NT2/D1 (cell line): ENCODE results near the gene RPS6KC1.
"Not testable (repeated sequence)": the region's sequence is repeated elsewhere in the genome, so short reads cannot be mapped to it uniquely, and the experiment has no call there.

Experiments
- DNase-seq: peaks from one replicate; pipeline ENCODE4 v3.0.0-alpha.2; 2011; ENCODE audit warnings: low read depth, low spot score
- H3K27me3 ChIP-seq: 2 replicates; pipeline ENCODE4 v1.6.0; 2011; ENCODE audit warnings: mild to moderate bottlenecking; ENCODE audit not compliant: insufficient read length, insufficient read depth
- H3K36me3 ChIP-seq: 2 replicates; pipeline ENCODE4 v1.6.1; 2011; ENCODE audit warnings: mild to moderate bottlenecking, low read length, mixed read lengths; ENCODE audit not compliant: insufficient read depth, insufficient read length
- H3K4me1 ChIP-seq: 2 replicates; pipeline ENCODE4 v1.5.1; 2011; ENCODE audit not compliant: insufficient read depth, insufficient read length
- H3K4me3 ChIP-seq: 2 replicates; pipeline ENCODE4 v1.5.1; 2011; ENCODE audit warnings: low read depth; ENCODE audit not compliant: insufficient read length
- H3K9ac ChIP-seq: 2 replicates; pipeline ENCODE4 v1.6.0; 2011; ENCODE audit warnings: low read depth; ENCODE audit not compliant: insufficient read length
- H3K9me3 ChIP-seq: 2 replicates; pipeline ENCODE4 v1.5.1; 2011; ENCODE audit warnings: mild to moderate bottlenecking, low read length; ENCODE audit not compliant: insufficient read depth
- SUZ12 ChIP-seq: IDR thresholded peaks from 2 replicates; pipeline ENCODE4 v1.6.1; 2011; ENCODE audit not compliant: insufficient read length, insufficient read depth; ENCODE audit errors: extremely low read depth
- YY1 ChIP-seq: IDR thresholded peaks from 2 replicates; pipeline ENCODE4 v1.6.1; 2011; ENCODE audit not compliant: insufficient read length, insufficient read depth
- ZNF274 ChIP-seq: IDR thresholded peaks from 2 replicates; pipeline ENCODE4 v1.6.1; 2011; ENCODE audit warnings: mild to moderate bottlenecking, low read depth, low read length

Gene RPS6KC1

DNA sequence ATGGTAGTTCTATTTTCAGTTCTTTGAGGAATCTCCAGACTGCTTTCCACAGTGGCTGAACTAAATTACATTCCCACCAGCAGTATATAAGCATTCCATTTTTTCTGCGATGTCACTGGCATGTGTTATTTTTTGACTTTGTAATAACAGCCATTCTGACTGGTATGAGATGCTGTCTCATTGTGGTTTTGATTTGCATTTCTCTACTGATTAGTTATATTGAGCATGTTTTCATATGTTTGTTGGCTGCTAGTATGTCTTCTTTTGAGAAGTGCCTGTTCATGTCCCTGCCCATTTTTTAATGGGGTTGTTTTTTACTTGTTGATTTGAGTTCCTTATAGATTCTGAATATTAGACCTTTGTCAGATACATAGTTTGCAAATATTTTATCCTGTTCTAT is 87.9 kb downstream of the RPS6KC1 start:
- H3K9me3 ChIP-seq: peaks cover 11% of the 10 kb centered on the region; the same call in 1 of the 2 replicates
- no peak overlapping the region for H3K4me3 ChIP-seq
- H3K36me3 ChIP-seq: peaks cover 4% of the 10 kb centered on the region
- no peak overlapping the region for H3K9ac ChIP-seq
- no peaks in the 10 kb centered on the region for H3K4me1 ChIP-seq
- no peak for DNase-seq
- H3K27me3 ChIP-seq: no peaks in the 10 kb centered on the region
- TF ChIP-seq SUZ12: no peak
- TF ChIP-seq YY1: no peak
- no peak for TF ChIP-seq ZNF274

DNA sequence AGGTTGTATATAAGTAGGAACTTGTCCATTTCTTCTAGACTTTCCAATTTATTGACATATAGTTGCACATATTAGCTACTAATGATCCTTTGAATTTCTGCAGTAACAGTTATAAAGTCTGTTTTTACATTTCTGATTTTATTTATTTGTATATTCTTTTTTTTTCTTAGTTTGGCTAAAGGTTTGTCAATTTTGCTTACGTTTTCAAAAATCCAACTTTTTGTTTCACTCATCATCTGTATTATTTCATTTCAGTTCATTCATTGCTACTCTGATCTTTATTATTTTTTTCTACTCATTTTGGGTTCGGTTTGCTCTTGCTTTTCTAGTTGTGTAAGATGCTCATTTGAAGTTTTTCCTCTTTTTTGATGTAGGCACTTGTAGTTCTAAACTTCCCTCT is 97.9 kb downstream of the RPS6KC1 start:
- H3K9ac ChIP-seq: no peak overlapping the region
- no peaks in the 10 kb centered on the region for H3K27me3 ChIP-seq
- no peak for DNase-seq
- TF ChIP-seq SUZ12: no peak
- TF ChIP-seq ZNF274: no peak
- H3K9me3 ChIP-seq: peaks cover 24% of the 10 kb centered on the region
- H3K4me1 ChIP-seq: no peaks in the 10 kb centered on the region
- peaks cover 5% of the 10 kb centered on the region for H3K36me3 ChIP-seq
- no peak overlapping the region for H3K4me3 ChIP-seq

DNA sequence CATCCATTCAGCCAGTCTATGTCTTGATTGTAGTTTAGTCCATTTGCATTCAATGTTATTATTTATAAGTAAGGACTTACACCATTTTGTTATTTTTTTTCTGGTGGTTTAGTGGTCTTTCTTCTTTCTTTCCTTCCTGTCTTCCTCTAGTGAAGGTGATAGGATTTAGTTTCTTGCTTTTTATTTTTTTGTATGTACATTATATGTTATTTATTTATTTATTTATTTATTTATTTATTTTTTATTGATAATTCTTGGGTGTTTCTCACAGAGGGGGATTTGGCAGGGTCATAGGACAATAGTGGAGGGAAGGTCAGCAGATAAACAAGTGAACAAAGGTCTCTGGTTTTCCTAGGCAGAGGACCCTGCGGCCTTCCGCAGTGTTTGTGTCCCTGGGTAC is 99.0 kb downstream of the RPS6KC1 start:
- not testable (repeated sequence) for H3K27me3 ChIP-seq, H3K9ac ChIP-seq, H3K36me3 ChIP-seq, H3K4me3 ChIP-seq, H3K4me1 ChIP-seq, DNase-seq
- H3K9me3 ChIP-seq: peaks cover 26% of the 10 kb centered on the region

DNA sequence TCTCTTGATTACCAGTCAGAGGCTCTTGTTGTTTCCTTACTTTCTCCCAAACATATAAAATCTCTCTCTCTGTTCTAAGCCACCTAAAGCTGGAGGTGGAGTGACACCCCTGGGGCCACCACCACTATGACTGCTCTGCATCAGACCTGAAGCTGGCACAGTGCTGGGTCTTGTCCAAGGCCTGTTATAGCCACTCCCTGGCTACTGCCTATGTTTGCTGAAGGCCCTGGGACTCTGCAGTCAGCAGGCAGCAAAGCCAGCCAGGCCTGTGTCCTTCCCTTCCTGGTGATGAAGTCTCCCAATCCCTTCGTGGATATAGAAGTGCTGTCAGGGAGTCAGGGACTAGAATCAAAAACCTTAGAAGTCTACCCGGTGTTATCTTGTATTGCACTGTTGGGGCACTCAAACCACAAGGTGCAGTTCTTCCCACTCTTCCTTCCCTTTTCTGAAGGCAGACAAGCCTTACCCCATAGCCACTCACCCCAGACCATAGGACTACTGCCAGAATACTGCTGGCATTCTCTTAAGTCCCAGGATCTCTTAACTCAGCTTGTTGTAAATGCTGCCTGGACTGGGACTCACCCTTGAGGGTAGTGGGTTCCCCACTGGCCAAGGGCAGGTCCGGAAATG is 103.1 kb downstream of the RPS6KC1 start:
- no peak overlapping the region for H3K4me3 ChIP-seq
- peaks cover 19% of the 10 kb centered on the region for H3K9me3 ChIP-seq
- H3K9ac ChIP-seq: no peak overlapping the region
- TF ChIP-seq SUZ12 (no peak), YY1 (no peak), ZNF274 (no peak)
- H3K36me3 ChIP-seq: no peaks in the 10 kb centered on the region
- no peaks in the 10 kb centered on the region for H3K27me3 ChIP-seq
- DNase-seq: no peak
- H3K4me1 ChIP-seq: no peaks in the 10 kb centered on the region

DNA sequence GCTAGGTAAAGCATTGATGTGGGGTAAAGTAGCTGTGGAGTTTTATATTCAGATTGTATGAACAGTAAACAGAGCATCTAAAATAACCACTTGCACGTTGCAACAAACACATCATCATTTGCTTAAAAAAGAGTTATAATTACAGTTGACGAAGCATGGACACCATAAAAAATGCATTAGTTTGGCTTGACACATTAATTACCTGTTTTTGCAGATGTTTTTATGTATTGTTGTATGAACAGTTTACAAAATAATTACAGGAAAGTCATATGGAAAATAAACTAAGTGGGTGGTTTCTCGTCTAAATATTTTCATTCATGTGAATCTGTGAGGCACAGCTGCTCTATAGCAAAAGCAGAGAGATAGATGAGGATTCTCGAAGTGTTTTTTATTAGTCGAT is 108.3 kb downstream of the RPS6KC1 start:
- no peaks in the 10 kb centered on the region for H3K36me3 ChIP-seq
- no peak overlapping the region for H3K9ac ChIP-seq
- H3K9me3 ChIP-seq: no peaks in the 10 kb centered on the region
- TF ChIP-seq ZNF274 (no peak), SUZ12 (no peak), YY1 (no peak)
- no peaks in the 10 kb centered on the region for H3K4me1 ChIP-seq
- H3K4me3 ChIP-seq: no peak overlapping the region
- no peak for DNase-seq
- no peaks in the 10 kb centered on the region for H3K27me3 ChIP-seq

DNA sequence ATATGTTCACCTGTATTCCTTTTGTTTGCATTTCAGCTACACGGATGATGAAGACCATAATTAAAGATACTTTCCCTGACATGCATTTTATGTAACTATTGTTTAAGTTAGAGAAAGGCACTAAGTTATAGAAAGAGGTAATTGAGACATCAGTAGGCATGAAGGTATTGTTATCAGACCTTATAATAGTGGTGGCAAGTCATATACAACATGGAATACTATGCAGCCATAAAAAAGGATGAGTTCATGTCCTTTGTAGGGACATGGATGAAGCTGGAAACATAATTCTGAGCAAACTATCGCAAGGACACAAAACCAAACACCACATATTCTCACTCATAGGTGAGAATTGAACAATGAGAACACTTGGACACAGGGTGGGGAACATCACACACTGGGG is 109.4 kb downstream of the RPS6KC1 start:
- not testable (repeated sequence) for H3K36me3 ChIP-seq, H3K9me3 ChIP-seq, H3K4me1 ChIP-seq, H3K9ac ChIP-seq, H3K4me3 ChIP-seq, DNase-seq, H3K27me3 ChIP-seq

DNA sequence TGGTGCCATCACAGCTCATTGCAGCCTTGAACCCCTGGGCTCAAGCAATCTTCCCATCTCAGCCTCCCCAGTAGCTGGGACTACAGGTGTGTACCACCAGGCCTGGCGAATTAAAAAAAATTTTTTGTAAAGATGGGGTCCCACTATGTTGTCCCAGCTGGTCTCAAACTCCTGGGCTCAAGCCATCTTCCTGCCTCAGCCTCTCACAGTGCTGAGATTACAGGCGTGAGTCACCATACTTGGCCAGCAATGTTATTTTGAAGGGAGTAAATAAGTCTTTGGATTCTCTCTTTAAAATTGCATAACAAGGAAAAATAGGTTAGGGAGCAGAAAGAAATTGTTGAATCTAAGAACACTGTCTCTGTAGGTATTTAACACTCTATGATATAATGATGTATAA is 111.3 kb downstream of the RPS6KC1 start:
- Histone ChIP-seq H3K36me3 (no peaks in the 10 kb centered on the region), H3K27me3 (no peaks in the 10 kb centered on the region), H3K4me3 (no peak overlapping the region), H3K9me3 (no peaks in the 10 kb centered on the region), H3K4me1 (no peaks in the 10 kb centered on the region), H3K9ac (no peak overlapping the region)
- TF ChIP-seq YY1 (no peak), ZNF274 (no peak), SUZ12 (no peak)
- no peak for DNase-seq

DNA sequence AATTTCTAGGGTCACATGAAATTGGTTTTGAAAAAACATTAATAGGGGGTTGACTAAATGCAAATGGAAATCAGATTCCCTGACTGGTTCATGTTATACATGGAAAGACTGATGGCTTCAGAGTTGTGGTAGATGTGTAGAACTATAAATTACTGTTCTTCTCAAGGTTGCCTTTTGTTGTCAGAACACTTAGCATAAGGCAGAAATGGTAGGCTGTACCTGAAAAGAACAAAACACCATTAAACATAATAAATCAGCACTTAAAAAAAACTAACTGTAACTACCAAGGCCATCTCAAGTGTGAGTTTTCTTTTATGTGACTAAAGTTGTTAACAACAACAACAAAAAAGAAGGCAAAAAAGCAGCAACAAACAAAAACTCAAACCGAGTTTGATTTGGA is 111.8 kb downstream of the RPS6KC1 start:
- no peak overlapping the region for H3K9ac ChIP-seq
- TF ChIP-seq ZNF274 (no peak), YY1 (no peak), SUZ12 (no peak)
- H3K4me3 ChIP-seq: no peak overlapping the region
- DNase-seq: no peak
- H3K4me1 ChIP-seq: no peaks in the 10 kb centered on the region
- H3K36me3 ChIP-seq: no peaks in the 10 kb centered on the region
- H3K9me3 ChIP-seq: no peaks in the 10 kb centered on the region
- no peaks in the 10 kb centered on the region for H3K27me3 ChIP-seq
